RWPE2 (cell line): ENCODE measurements around the gene ERICH6B.

Source experiments
- ATAC-seq: fragments of 200-7000 bp; cut with Tn5 transposase; 3 replicates; pipeline ENCODE4 v1.9.1; 2021; ENCODE audit warnings: low read depth
- DNase-seq: peaks from one replicate; pipeline ENCODE4 v3.0.0-alpha.2; 2020; ENCODE audit warnings: low spot score
- H3K27ac ChIP-seq: fragments of 450-650 bp; 2 replicates; pipeline ENCODE4 v1.5.1; 2017; ENCODE audit warnings: mild to moderate bottlenecking; ENCODE audit not compliant: poor library complexity, severe bottlenecking
- H3K27me3 ChIP-seq: fragments of 250-450 bp; sonication (Bioruptor Pico); 2 replicates; pipeline ENCODE4 v1.5.1; 2021; ENCODE audit warnings: mild to moderate bottlenecking, moderate library complexity; ENCODE audit not compliant: insufficient read depth, poor library complexity, severe bottlenecking
- H3K36me3 ChIP-seq: fragments of 250-450 bp; sonication (Bioruptor Pico); 2 replicates; pipeline ENCODE4 v1.5.1; 2020; ENCODE audit warnings: low read depth, mild to moderate bottlenecking, moderate library complexity
- H3K4me1 ChIP-seq: fragments of 250-450 bp; sonication (Bioruptor Pico); 2 replicates; pipeline ENCODE4 v1.5.1; 2021; ENCODE audit warnings: mild to moderate bottlenecking, moderate library complexity; ENCODE audit not compliant: insufficient read depth, poor library complexity, severe bottlenecking
- H3K4me3 ChIP-seq: fragments of 250-450 bp; sonication (Bioruptor Pico); 2 replicates; pipeline ENCODE4 v1.5.1; 2021; ENCODE audit warnings: mild to moderate bottlenecking, moderate library complexity; ENCODE audit not compliant: severe bottlenecking
- H3K9me3 ChIP-seq: fragments of 250-450 bp; sonication (Bioruptor Pico); 2 replicates; pipeline ENCODE4 v1.5.1; 2021; ENCODE audit warnings: mild to moderate bottlenecking, moderate library complexity; ENCODE audit not compliant: severe bottlenecking
- CTCF ChIP-seq: fragments of 450-650 bp; IDR thresholded peaks from one replicate; pipeline ENCODE4 v1.5.1; 2017; ENCODE audit warnings: mild to moderate bottlenecking, moderate library complexity; ENCODE audit not compliant: poor library complexity, severe bottlenecking

Gene ERICH6B

DNA sequence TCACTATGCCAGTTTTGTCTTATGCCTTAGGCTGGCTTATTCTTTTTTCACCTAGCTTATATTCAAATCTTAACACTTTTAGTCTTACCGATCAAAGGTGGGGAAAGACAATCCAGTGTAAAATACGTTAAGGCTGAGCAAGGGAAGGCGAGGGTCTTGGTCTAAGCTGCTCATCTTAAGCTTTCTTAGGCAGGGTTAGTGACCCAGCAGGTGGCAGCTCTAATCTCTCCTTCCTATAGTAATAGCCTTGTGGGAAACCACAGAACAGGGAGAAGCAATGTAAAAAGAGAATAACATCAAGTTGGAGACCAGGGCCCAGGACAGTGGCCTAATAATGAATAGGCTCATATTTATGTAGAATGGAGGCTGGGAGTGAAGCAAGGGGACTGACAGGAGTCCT is 104.9 kb downstream of the ERICH6B start:
- ATAC-seq, result no peak
- no peak overlapping the region for H3K27ac ChIP-seq

GRCh38 chr13:45508776-45509175 is 106.8 kb downstream of the ERICH6B start:
- ATAC-seq (no peak), DNase-seq (no peak)
- peaks cover 69% of the 10 kb centered on the region for H3K36me3 ChIP-seq
- no peak for TF ChIP-seq CTCF
- H3K9me3 ChIP-seq, result no peaks in the 10 kb centered on the region
- H3K4me1 ChIP-seq, result peaks cover 7% of the 10 kb centered on the region
- no peak overlapping the region for H3K27ac ChIP-seq
- H3K27me3 ChIP-seq, result no peaks in the 10 kb centered on the region
- no peak overlapping the region for H3K4me3 ChIP-seq

More for the DNA sequence above, 104.9 kb downstream of the ERICH6B start:
- Histone ChIP-seq H3K9me3 (no peaks in the 10 kb centered on the region), H3K36me3 (peaks cover 68% of the 10 kb centered on the region), H3K27me3 (no peaks in the 10 kb centered on the region), H3K4me1 (peaks cover 7% of the 10 kb centered on the region), H3K4me3 (no peak overlapping the region)
- no peak for TF ChIP-seq CTCF
- DNase-seq, result no peak

DNA sequence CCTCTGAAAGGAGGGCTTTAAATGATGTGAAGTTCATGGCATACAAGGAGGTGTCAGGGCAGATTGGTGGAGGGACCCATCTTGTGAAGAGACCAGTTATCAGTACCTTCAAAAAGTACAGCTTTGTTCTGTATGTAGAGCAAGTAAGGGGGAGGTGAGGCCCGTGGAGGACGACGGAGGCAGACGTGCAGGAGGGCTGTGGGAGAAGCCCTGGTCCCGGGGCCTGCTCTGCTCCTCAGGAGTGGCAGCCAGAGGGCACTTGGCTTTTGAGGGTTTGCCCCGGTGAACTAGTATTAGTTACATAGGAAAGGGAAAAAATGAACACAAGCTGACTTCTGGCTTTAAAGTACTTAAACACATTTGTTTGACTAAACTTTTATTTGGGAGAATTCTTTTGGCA is 108.7 kb downstream of the ERICH6B start:
- ATAC-seq (no peak), DNase-seq (no peak)
- no peaks in the 10 kb centered on the region for H3K9me3 ChIP-seq
- H3K36me3 ChIP-seq, result peaks cover 74% of the 10 kb centered on the region
- no peak overlapping the region for H3K4me3 ChIP-seq
- H3K27me3 ChIP-seq, result no peaks in the 10 kb centered on the region
- H3K4me1 ChIP-seq, result peaks cover 3% of the 10 kb centered on the region
- H3K27ac ChIP-seq, result no peak overlapping the region
- TF ChIP-seq CTCF, result no peak

- Histone ChIP-seq H3K36me3 (peaks cover 62% of the 10 kb centered on the region), H3K27ac (no peak overlapping the region), H3K4me3 (no peak overlapping the region), H3K9me3 (no peaks in the 10 kb centered on the region), H3K27me3 (no peaks in the 10 kb centered on the region), H3K4me1 (peaks cover 22% of the 10 kb centered on the region)
- no peak for TF ChIP-seq CTCF
- DNase-seq, result no peak
- ATAC-seq, result no peak
These were observed 111.9 kb downstream of the ERICH6B start for GRCh38 chr13:45503658-45504057.

GRCh38 chr13:45501175-45501526 is 114.4 kb downstream of the ERICH6B start:
- H3K4me1 ChIP-seq, result peaks cover 22% of the 10 kb centered on the region
- no peaks in the 10 kb centered on the region for H3K9me3 ChIP-seq
- no peak for DNase-seq
- no peaks in the 10 kb centered on the region for H3K27me3 ChIP-seq
- peak overlapping the region; percentile 73 for H3K27ac ChIP-seq
- peaks cover 81% of the 10 kb centered on the region for H3K36me3 ChIP-seq
- H3K4me3 ChIP-seq, result no peak overlapping the region
- no peak for ATAC-seq
- no peak for TF ChIP-seq CTCF
